Measurements from ENCODE around the gene SYCE1.
"Not testable (repeated sequence)": the region's sequence is repeated elsewhere in the genome, so short reads cannot be mapped to it uniquely, and the experiment has no call there.

The SYCE1 gene

GRCh38 chr10:133557381-133557780 is 8.0 kb downstream of the SYCE1 start:
- DNase-seq (ENCODE audit: low read depth in 2 of 2), result no peak

DNA sequence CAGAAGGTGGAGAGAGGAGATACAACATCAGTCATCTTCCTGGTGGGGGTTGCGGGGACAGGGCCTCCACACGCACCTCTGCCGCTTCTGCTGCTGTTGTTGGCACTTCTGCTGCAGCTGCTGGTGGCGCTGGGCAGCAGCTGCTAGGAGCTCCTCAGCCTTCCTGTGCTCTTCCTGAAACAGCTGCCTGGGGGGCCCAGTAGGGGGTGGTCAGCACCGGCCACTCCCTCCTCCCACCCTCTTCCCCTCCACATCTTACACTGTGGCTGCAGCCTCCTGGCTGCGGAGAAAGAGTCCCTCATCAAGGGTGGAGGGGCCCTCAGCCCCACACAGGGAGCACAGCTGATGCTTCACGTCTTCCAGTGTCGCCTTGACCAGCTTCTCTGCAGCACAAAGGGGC is 9.9 kb downstream of the SYCE1 start:
- no peak for DNase-seq (ENCODE audit: low read depth in 2 of 2)

GRCh38 chr10:133554600-133554999 is 10.8 kb downstream of the SYCE1 start:
- no peak for DNase-seq (ENCODE audit: low read depth in 2 of 2)

GRCh38 chr10:133544506-133544905 is 20.9 kb downstream of the SYCE1 start:
- DNase-seq (ENCODE audit: low read depth in 2 of 2), result no peak

- not testable (repeated sequence) for DNase-seq (ENCODE audit: low read depth in 2 of 2)
Observed at GRCh38 chr10:133541441-133541975, 23.9 kb downstream of the SYCE1 start.

- DNase-seq (ENCODE audit: low read depth in 2 of 2), result no peak
Observed at GRCh38 chr10:133537546-133538545, 27.5 kb downstream of the SYCE1 start.

GRCh38 chr10:133536198-133536597 is 29.2 kb downstream of the SYCE1 start:
- DNase-seq (ENCODE audit: low read depth in 2 of 2), result no peak

- no peak for DNase-seq (ENCODE audit: low read depth in 2 of 2)
Observed at GRCh38 chr10:133534417-133534816, 31.0 kb downstream of the SYCE1 start.

DNA sequence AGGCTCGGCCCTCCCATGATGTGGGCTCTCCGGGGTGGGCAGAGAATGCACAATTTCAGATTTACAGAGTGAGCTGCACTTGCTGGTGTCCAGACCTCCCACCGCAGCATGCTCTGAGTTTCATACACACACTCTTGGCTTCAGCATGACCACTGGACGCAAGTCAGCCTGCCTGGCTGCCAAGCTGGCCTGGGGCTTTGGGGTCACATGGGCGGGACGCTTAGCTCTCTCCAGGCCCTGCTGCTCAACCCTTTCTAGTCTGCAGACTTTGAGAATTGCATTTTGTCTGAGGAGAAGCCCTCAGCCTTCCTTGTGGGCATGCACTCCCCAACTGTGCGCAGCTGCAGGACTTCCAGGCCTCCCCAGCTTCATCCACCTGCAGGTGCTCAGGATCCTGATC is 32.5 kb downstream of the SYCE1 start:
- DNase-seq (ENCODE audit: low read depth in 2 of 2), result no peak

DNA sequence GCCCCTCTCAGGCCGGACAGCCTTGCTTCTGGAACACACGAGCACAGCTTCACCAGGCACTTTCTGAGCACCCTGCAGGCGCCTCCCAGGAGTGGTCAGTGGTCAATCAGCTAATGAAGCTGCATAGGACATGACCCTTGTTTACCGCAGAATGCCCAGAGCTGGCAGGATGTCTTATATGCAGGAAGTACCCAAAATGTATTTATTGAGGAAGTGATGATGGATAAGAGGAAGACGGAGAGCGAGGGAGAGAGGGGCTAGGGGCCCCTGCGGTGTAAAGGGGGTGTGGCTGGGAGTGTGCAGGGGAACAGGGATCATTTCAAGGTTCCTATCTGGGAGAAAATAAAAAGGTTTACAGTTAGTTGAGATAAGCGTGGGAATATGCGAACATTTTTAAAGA is 34.9 kb downstream of the SYCE1 start:
- DNase-seq (ENCODE audit: low read depth in 2 of 2), result no peak

DNA sequence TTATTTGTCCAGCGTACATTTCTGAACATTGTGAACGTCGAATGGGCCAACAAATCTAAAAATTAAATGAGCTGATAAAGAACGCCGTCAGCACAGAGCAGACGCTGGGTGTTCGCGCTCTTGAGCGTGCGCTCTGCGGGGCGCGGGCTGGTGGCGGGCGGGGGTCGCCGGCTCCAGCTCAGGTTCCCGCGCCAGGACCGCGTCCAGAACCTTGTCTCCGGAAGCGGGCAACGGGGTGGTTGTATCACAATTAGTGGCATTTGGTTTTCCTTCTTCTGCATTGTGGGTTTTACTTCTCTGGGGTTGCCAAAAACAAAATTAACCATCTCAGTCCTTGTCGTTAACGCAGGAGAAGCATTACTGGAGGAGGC is 35.8 kb downstream of the SYCE1 start:
- DNase-seq (ENCODE audit: low read depth in 2 of 2), result no peak

GRCh38 chr10:133528845-133529575 is 36.4 kb downstream of the SYCE1 start:
- no peak for DNase-seq (ENCODE audit: low read depth in 2 of 2)

- DNase-seq (ENCODE audit: low read depth in 2 of 2), result no peak
Observed at GRCh38 chr10:133528296-133528844, 37.0 kb downstream of the SYCE1 start.

GRCh38 chr10:133527771-133528271 is 37.6 kb downstream of the SYCE1 start:
- DNase-seq (ENCODE audit: low read depth in 2 of 2), result no peak

- DNase-seq (ENCODE audit: low read depth in 2 of 2), result no peak
Observed at GRCh38 chr10:133526957-133527588, 38.3 kb downstream of the SYCE1 start, which contains the start of gene CYP2E1. Gene CYP2E1, plus strand, starts transcription at chr10:133527363. Its CDS starts 33 bp downstream, at chr10:133527396.

DNA sequence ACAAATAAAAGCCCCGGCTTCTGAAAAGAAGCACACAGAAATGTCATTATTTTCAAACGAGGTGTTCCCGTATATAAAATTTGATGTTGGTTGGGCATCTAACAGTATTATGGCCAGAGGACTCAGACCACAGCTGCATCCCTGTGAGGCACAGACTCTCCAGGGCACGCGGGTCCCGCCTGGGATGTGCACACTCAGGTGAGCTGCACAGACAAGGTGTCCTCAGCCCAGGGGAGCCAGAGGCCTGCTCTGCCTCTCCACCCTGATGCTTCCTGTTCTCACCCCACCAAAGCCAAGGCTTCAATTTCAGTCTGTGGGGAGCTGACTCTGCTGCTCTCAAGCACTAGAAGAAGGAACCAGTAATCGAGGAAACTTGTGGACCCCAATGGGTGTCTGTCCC is 39.9 kb downstream of the SYCE1 start:
- DNase-seq (ENCODE audit: low read depth in 2 of 2), result no peak

GRCh38 chr10:133523631-133524203 is 41.7 kb downstream of the SYCE1 start:
- no peak for DNase-seq (ENCODE audit: low read depth in 2 of 2)

- DNase-seq (ENCODE audit: low read depth in 2 of 2), result peak; percentile 80 to 82
Observed at GRCh38 chr10:133520193-133520738, 45.1 kb downstream of the SYCE1 start.

- DNase-seq (ENCODE audit: low read depth in 2 of 2), result not testable (repeated sequence)
Observed at GRCh38 chr10:133518517-133518916, 46.9 kb downstream of the SYCE1 start.

- DNase-seq (ENCODE audit: low read depth in 2 of 2), result no peak
Observed at GRCh38 chr10:133516057-133516456, 49.3 kb downstream of the SYCE1 start.

GRCh38 chr10:133515471-133515870 is 49.9 kb downstream of the SYCE1 start:
- DNase-seq (ENCODE audit: low read depth in 2 of 2), result no peak
